Ascending aorta (tissue), 2 donors: Measurements from ENCODE around the gene KCNQ1. TPM values are rescaled to one million over a fixed set of nuclear protein-coding genes. Genes with fewer than 3 reads are reported as not detected.

ENCODE experiments used
- DNase-seq, 2 donors: peaks; one replicate each; pipeline ENCODE4 v3.0.0-alpha.2; 2019; ENCODE audit warnings: low spot score in 2 of 2
- H3K27ac ChIP-seq, 2 donors: fragments of 200-600 bp; sonication (generic); one replicate each; pipeline ENCODE4 v1.5.1; 2016 to 2017; ENCODE audit warnings: mild to moderate bottlenecking in 1 of 2
- H3K27me3 ChIP-seq: fragments of 200-600 bp; sonication (generic); one replicate; pipeline ENCODE4 v1.5.1; 2017
- H3K36me3 ChIP-seq, 2 donors: fragments of 200-600 bp; sonication (generic); one replicate each; pipeline ENCODE4 v1.5.1; 2016
- H3K4me1 ChIP-seq, 2 donors: fragments of 200-600 bp; sonication (generic); one replicate each; pipeline ENCODE4 v1.5.1; 2016 to 2017; ENCODE audit warnings: mild to moderate bottlenecking in 1 of 2
- H3K4me3 ChIP-seq, 2 donors: fragments of 200-600 bp; sonication (generic); one replicate each; pipeline ENCODE4 v1.5.1; 2016 to 2017; ENCODE audit warnings: mild to moderate bottlenecking in 1 of 2
- H3K9me3 ChIP-seq, 2 donors: fragments of 200-600 bp; sonication (generic); one replicate each; pipeline ENCODE4 v1.5.1; 2016
- intact Hi-C: fragments of 100-400 bp; cut with DNase I; formaldehyde crosslinking; loops from one replicate; pipeline ENCODE4 v1.15.1; 2023
- total RNA-seq: library from RNA; depleted of rRNA; stranded (reverse); fragments of >200 nt; gene quantifications from one replicate; pipeline ENCODE4 v1.1.0, GENCODE V29; 2016
- TF ChIP-seq, protein P1 (sequence below), 3 experiments: fragments of 200-600 bp in 2 of 3; fragments of 450-650 bp in 1 of 3; sonication (generic) in 2 of 3; IDR thresholded peaks; one replicate each; pipeline ENCODE4 v1.5.1; 2016 to 2019; ENCODE audit warnings: antibody characterized with exemption in 3 of 3, mild to moderate bottlenecking in 1 of 3, moderate library complexity in 1 of 3

KCNQ1 gene
- total RNA-seq, 1 donor from 2014 or later: 2.3 TPM

- Histone ChIP-seq H3K9me3 (no peaks in the 10 kb centered on the region), H3K4me1 (peaks cover 3 to 4% of the 10 kb centered on the region in 2 donors), H3K27me3 (peaks cover 9% of the 10 kb centered on the region), H3K4me3 (no peak overlapping the region), H3K27ac (no peak overlapping the region), H3K36me3 (no peaks in the 10 kb centered on the region)
- no peak for DNase-seq
- intact Hi-C loops: no loop called here
- TF ChIP-seq, protein P1, sequence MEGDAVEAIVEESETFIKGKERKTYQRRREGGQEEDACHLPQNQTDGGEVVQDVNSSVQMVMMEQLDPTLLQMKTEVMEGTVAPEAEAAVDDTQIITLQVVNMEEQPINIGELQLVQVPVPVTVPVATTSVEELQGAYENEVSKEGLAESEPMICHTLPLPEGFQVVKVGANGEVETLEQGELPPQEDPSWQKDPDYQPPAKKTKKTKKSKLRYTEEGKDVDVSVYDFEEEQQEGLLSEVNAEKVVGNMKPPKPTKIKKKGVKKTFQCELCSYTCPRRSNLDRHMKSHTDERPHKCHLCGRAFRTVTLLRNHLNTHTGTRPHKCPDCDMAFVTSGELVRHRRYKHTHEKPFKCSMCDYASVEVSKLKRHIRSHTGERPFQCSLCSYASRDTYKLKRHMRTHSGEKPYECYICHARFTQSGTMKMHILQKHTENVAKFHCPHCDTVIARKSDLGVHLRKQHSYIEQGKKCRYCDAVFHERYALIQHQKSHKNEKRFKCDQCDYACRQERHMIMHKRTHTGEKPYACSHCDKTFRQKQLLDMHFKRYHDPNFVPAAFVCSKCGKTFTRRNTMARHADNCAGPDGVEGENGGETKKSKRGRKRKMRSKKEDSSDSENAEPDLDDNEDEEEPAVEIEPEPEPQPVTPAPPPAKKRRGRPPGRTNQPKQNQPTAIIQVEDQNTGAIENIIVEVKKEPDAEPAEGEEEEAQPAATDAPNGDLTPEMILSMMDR (IDR thresholded peaks at IDR 0.05): no peak
These were observed 413.1 kb downstream of the KCNQ1 start for GRCh38 chr11:2857918-2858317.

- H3K36me3 ChIP-seq: no peaks in the 10 kb centered on the region
- H3K9me3 ChIP-seq: no peaks in the 10 kb centered on the region
- H3K4me1 ChIP-seq: peaks cover 3 to 4% of the 10 kb centered on the region in 2 donors
- peaks cover 9% of the 10 kb centered on the region for H3K27me3 ChIP-seq
- DNase-seq: no peak
- H3K27ac ChIP-seq: no peak overlapping the region
- H3K4me3 ChIP-seq: no peak overlapping the region
- TF ChIP-seq, protein P1 (IDR thresholded peaks at IDR 0.05): no peak
- intact Hi-C loops: no loop called here
These were observed 414.3 kb downstream of the KCNQ1 start for GRCh38 chr11:2858995-2859698.

- no peak overlapping the region for H3K27ac ChIP-seq
- peaks cover 3 to 4% of the 10 kb centered on the region in 2 donors for H3K4me1 ChIP-seq
- H3K4me3 ChIP-seq: no peak overlapping the region
- no peak for DNase-seq
- TF ChIP-seq, protein P1 (IDR thresholded peaks at IDR 0.05): no peak
- peaks cover 9% of the 10 kb centered on the region for H3K27me3 ChIP-seq
- no peaks in the 10 kb centered on the region for H3K9me3 ChIP-seq
- intact Hi-C loops: no loop called here
- H3K36me3 ChIP-seq: no peaks in the 10 kb centered on the region
These were observed 414.9 kb downstream of the KCNQ1 start for GRCh38 chr11:2859699-2860037.

DNA sequence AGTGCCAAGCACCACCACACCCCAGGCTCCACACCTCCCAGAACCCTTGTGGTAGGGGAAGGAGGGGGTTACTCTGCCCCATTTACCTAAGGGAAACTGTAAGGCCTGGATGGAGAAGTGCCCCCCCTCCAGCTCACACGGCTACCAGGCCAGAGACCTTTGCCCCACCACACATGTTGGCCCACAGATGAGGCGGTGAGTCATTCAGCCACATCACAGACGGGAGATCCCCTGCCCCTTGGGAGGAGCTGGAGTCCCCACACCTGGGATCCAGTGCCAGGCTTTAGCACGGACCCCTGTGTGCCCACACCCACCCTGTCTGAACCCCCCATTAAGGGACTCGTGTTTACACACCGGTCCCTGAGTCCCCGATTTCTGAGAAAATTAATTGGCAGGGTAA lies 415.8 kb downstream of the KCNQ1 start:
- no peaks in the 10 kb centered on the region for H3K9me3 ChIP-seq
- H3K4me1 ChIP-seq: peaks cover 3 to 4% of the 10 kb centered on the region in 2 donors
- intact Hi-C loops: no loop called here
- no peaks in the 10 kb centered on the region for H3K36me3 ChIP-seq
- no peak overlapping the region for H3K27ac ChIP-seq
- TF ChIP-seq, protein P1 (IDR thresholded peaks at IDR 0.05): no peak
- no peak overlapping the region for H3K4me3 ChIP-seq
- DNase-seq: no peak
- peaks cover 9% of the 10 kb centered on the region for H3K27me3 ChIP-seq

DNA sequence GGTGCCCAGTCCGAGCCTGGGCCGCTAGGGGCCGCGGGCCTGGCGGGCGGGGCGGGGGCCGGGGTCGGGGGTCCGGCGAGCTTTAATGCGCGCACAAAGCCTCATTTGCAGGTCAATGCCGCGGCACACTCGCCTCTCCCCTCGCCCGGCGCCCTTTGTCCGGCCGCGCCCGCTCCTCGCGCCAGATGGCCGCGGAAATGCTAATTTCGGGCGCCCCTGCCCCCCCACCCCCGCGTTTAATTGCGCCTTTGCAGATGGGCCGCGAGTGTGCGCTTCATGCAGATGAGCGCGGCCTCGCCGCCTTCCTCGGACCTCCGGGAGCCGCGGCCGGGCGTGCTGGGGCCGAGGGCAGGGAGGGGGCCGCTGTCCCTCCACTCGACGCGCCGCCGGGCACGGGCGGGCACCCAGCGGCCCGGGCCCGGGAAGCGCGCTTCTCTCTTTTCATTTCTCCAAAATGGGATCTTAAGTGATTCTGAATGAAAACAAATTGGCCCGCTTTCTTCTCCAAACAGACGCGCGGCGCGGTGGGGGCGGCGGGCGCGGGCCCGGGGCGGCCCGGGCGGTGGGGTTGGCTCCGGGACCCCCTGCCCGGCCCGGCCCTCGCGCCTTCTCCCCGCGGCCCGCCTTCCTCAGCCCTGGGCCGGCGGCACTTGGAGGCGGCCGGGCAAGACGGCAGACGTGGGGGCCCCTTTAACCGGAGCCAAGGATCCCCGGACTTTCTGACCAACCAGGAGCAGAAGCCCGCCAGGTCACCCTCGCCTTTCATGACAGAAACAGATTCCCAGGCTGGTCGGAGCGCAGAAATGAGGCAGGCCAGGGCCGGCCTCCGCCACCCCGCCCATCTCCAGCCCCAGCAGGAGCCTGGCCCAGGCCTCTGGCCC lies 417.8 kb downstream of the KCNQ1 start:
- no peak for DNase-seq
- Histone ChIP-seq H3K36me3 (no peaks in the 10 kb centered on the region), H3K27ac (no peak overlapping the region), H3K27me3 (peaks cover 9% of the 10 kb centered on the region), H3K4me1 (peaks cover 3 to 4% of the 10 kb centered on the region in 2 donors), H3K4me3 (peak overlapping the region; percentile 53), H3K9me3 (no peaks in the 10 kb centered on the region)
- intact Hi-C loops: no loop called here
- TF ChIP-seq, protein P1 (IDR thresholded peaks at IDR 0.05): no peak
